IPS DF 6.9 (cell line): ENCODE data around the gene AFDN.

Source experiments
- DNase-seq: peaks from one replicate; pipeline ENCODE4 v3.0.0-alpha.2; 2013; ENCODE audit warnings: low read depth, low spot score
- H3K27ac ChIP-seq: one replicate; pipeline ENCODE4 v1.5.1; 2013; ENCODE audit warnings: low read length, control low read depth
- H3K27me3 ChIP-seq: 2 replicates; pipeline ENCODE4 v1.6.1; 2013; ENCODE audit warnings: mild to moderate bottlenecking, low read length; ENCODE audit not compliant: control insufficient read depth, insufficient read depth
- H3K36me3 ChIP-seq: 2 replicates; pipeline ENCODE4 v1.6.1; 2013; ENCODE audit warnings: low read length; ENCODE audit not compliant: control insufficient read depth, insufficient read depth
- H3K4me1 ChIP-seq: 2 replicates; pipeline ENCODE4 v1.6.1; 2013; ENCODE audit warnings: low read length; ENCODE audit not compliant: control insufficient read depth, insufficient read depth
- H3K4me3 ChIP-seq: 2 replicates; pipeline ENCODE4 v1.5.1; 2013; ENCODE audit warnings: mild to moderate bottlenecking, low read length
- H3K9me3 ChIP-seq: 2 replicates; pipeline ENCODE4 v1.6.1; 2013; ENCODE audit warnings: low read length, inconsistent platforms; ENCODE audit not compliant: control insufficient read depth, insufficient read depth
- WGBS: extraction: QIAGEN DNeasy Blood & Tissue Kit; methylation state at CpG from one replicate; pipeline ENCODE4 v1.1.7; 2013; ENCODE audit warnings: mixed read lengths, missing lambda C conversion rate; ENCODE audit not compliant: insufficient read length, insufficient coverage; 5-methylcytosine and 5-hydroxymethylcytosine counted together

AFDN gene

GRCh38 chr6:167948716-167949115, 122.0 kb downstream of the AFDN start:
- WGBS = no CpG with 5 or more reads among the region's 4 CpGs

GRCh38 chr6:167949121-167949684, 122.5 kb downstream of the AFDN start:
- Histone ChIP-seq H3K4me3 (no peak overlapping the region), H3K4me1 (no peaks in the 10 kb centered on the region; the same call in 1 of the 2 replicates), H3K27me3 (no peaks in the 10 kb centered on the region), H3K27ac (no peak overlapping the region), H3K9me3 (no peaks in the 10 kb centered on the region), H3K36me3 (peaks cover 33% of the 10 kb centered on the region)
- no peak for DNase-seq
- 100% methylated on average over 1 of the region's 7 CpGs for WGBS

More at GRCh38 chr6:167948716-167949115, 122.0 kb downstream of the AFDN start:
- Histone ChIP-seq H3K4me3 (no peak overlapping the region), H3K9me3 (no peaks in the 10 kb centered on the region), H3K36me3 (peaks cover 37% of the 10 kb centered on the region), H3K27me3 (no peaks in the 10 kb centered on the region), H3K4me1 (no peaks in the 10 kb centered on the region; the same call in 1 of the 2 replicates), H3K27ac (no peak overlapping the region)
- no peak for DNase-seq

- Histone ChIP-seq H3K36me3 (peaks cover 30% of the 10 kb centered on the region), H3K27ac (no peak overlapping the region), H3K4me1 (no peaks in the 10 kb centered on the region; the same call in 1 of the 2 replicates), H3K4me3 (no peak overlapping the region), H3K9me3 (no peaks in the 10 kb centered on the region), H3K27me3 (no peaks in the 10 kb centered on the region)
- whole genome bisulfite sequencing = no CpG with 5 or more reads among the region's 29 CpGs
- no peak for DNase-seq
Observed at GRCh38 chr6:167951781-167952511, 125.2 kb downstream of the AFDN start.

- no peaks in the 10 kb centered on the region for H3K27me3 ChIP-seq
- H3K9me3 ChIP-seq = no peaks in the 10 kb centered on the region
- no CpG with 5 or more reads among the region's 1 CpG for WGBS
- no peak overlapping the region for H3K27ac ChIP-seq
- DNase-seq = no peak
- H3K4me1 ChIP-seq = no peaks in the 10 kb centered on the region; the same call in 1 of the 2 replicates
- peaks cover 30% of the 10 kb centered on the region for H3K36me3 ChIP-seq
- H3K4me3 ChIP-seq = no peak overlapping the region
Observed at GRCh38 chr6:167952512-167952859, 125.8 kb downstream of the AFDN start.

GRCh38 chr6:167953551-167953950, 126.8 kb downstream of the AFDN start:
- Histone ChIP-seq H3K36me3 (peaks cover 32% of the 10 kb centered on the region), H3K27ac (no peak overlapping the region), H3K4me3 (no peak overlapping the region), H3K9me3 (no peaks in the 10 kb centered on the region), H3K27me3 (no peaks in the 10 kb centered on the region), H3K4me1 (peaks cover 2% of the 10 kb centered on the region; the same call in 1 of the 2 replicates)
- no peak for DNase-seq
- WGBS = no CpG with 5 or more reads among the region's 5 CpGs

- no CpG with 5 or more reads among the region's 3 CpGs for WGBS
- Histone ChIP-seq H3K36me3 (peaks cover 28% of the 10 kb centered on the region), H3K9me3 (no peaks in the 10 kb centered on the region), H3K4me3 (no peak overlapping the region), H3K27ac (no peak overlapping the region), H3K27me3 (no peaks in the 10 kb centered on the region), H3K4me1 (peaks cover 2% of the 10 kb centered on the region; the same call in 1 of the 2 replicates)
- no peak for DNase-seq
Observed at GRCh38 chr6:167954151-167954550, 127.4 kb downstream of the AFDN start.

GRCh38 chr6:167956491-167956890, 129.8 kb downstream of the AFDN start:
- DNase-seq = no peak
- no peak overlapping the region for H3K27ac ChIP-seq
- H3K4me1 ChIP-seq = peaks cover 2% of the 10 kb centered on the region; the same call in 1 of the 2 replicates
- no CpG with 5 or more reads among the region's 6 CpGs for WGBS
- no peaks in the 10 kb centered on the region for H3K27me3 ChIP-seq
- no peaks in the 10 kb centered on the region for H3K9me3 ChIP-seq
- H3K4me3 ChIP-seq = no peak overlapping the region
- H3K36me3 ChIP-seq = peaks cover 14% of the 10 kb centered on the region

- WGBS = no CpG with 5 or more reads among the region's 8 CpGs
- Histone ChIP-seq H3K27ac (no peak overlapping the region), H3K9me3 (no peaks in the 10 kb centered on the region), H3K4me1 (peaks cover 2% of the 10 kb centered on the region; the same call in 1 of the 2 replicates), H3K36me3 (peaks cover 8% of the 10 kb centered on the region; the same call in 1 of the 2 replicates), H3K4me3 (no peak overlapping the region), H3K27me3 (no peaks in the 10 kb centered on the region)
- DNase-seq = no peak
Observed at GRCh38 chr6:167956983-167957492, 130.3 kb downstream of the AFDN start.

- H3K4me3 ChIP-seq = no peak overlapping the region
- DNase-seq = no peak
- H3K36me3 ChIP-seq = peaks cover 8% of the 10 kb centered on the region; the same call in 1 of the 2 replicates
- no peaks in the 10 kb centered on the region for H3K9me3 ChIP-seq
- peaks cover 2% of the 10 kb centered on the region; the same call in 1 of the 2 replicates for H3K4me1 ChIP-seq
- no CpG with 5 or more reads among the region's 6 CpGs for WGBS
- H3K27me3 ChIP-seq = no peaks in the 10 kb centered on the region
- no peak overlapping the region for H3K27ac ChIP-seq
Observed at GRCh38 chr6:167957626-167958025, 130.9 kb downstream of the AFDN start.

- Histone ChIP-seq H3K9me3 (no peaks in the 10 kb centered on the region), H3K27me3 (no peaks in the 10 kb centered on the region), H3K4me1 (peaks cover 2% of the 10 kb centered on the region; the same call in 1 of the 2 replicates), H3K36me3 (peaks cover 11% of the 10 kb centered on the region; the same call in 1 of the 2 replicates), H3K27ac (no peak overlapping the region), H3K4me3 (no peak overlapping the region)
- no peak for DNase-seq
- WGBS = no CpG with 5 or more reads among the region's 5 CpGs
Observed at GRCh38 chr6:167960579-167960978, 133.9 kb downstream of the AFDN start.
